ENCODE measurements around the gene PRODH2. TPM values are rescaled to one million over a fixed set of nuclear protein-coding genes. Genes with fewer than 3 reads are reported as not detected.

Gene PRODH2
- total RNA-seq, 1 experiment from 2014 or later, result not detected

DNA sequence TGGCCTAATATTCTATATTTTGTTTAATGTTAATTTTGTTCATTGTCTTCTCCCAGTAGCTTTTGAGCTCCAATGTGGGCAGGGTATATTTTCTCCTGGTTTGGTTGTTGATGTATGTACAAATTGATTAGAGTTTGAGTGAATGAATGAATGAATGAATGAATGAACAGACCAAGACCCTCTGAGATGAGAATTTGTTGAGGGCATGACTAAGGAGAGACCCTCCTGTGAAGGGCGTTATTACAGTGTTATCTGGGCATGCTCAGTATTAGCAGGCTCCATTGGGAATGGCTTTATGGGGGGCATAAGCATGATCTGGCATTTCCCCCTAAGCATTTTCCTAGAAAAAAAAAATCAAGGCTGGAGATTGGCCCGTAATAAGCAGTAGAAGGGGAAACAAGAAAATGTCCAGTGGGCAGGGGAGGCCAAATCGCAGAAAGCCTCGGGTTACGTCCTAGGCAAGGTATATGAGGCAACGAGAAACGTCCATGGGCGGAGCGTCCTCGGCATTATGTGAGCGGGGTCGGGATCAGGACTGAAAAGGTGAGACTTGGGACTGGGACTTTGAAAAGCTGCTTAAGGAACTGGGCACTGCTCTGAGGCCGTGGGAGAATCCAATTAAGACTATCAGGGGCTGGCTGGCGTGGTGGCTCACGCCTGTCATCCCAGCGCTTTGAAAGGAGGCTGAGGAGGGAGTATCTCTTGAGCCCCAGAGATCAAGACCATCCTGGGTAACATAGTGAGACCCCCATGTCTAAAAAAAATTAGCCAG is 38.2 kb downstream of the PRODH2 start (continued):
- TF ChIP-seq PRDM15 (CRISPR knock-in tag; IDR thresholded peaks at IDR 0.05) (no peak), ELF4 (CRISPR knock-in tag; IDR thresholded peaks at IDR 0.05; ENCODE audit: low read depth) (no peak), CDX4 (CRISPR knock-in tag; IDR thresholded peaks at IDR 0.05; ENCODE audit: borderline replicate concordance) (no peak), ZNF138 (CRISPR knock-in tag; conservative IDR thresholded peaks at IDR 0.05) (no peak)
- TF ChIP-seq, protein P1, sequence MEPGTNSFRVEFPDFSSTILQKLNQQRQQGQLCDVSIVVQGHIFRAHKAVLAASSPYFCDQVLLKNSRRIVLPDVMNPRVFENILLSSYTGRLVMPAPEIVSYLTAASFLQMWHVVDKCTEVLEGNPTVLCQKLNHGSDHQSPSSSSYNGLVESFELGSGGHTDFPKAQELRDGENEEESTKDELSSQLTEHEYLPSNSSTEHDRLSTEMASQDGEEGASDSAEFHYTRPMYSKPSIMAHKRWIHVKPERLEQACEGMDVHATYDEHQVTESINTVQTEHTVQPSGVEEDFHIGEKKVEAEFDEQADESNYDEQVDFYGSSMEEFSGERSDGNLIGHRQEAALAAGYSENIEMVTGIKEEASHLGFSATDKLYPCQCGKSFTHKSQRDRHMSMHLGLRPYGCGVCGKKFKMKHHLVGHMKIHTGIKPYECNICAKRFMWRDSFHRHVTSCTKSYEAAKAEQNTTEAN (CRISPR knock-in tag; IDR thresholded peaks at IDR 0.05), result no peak
- TF ChIP-seq, protein P2, sequence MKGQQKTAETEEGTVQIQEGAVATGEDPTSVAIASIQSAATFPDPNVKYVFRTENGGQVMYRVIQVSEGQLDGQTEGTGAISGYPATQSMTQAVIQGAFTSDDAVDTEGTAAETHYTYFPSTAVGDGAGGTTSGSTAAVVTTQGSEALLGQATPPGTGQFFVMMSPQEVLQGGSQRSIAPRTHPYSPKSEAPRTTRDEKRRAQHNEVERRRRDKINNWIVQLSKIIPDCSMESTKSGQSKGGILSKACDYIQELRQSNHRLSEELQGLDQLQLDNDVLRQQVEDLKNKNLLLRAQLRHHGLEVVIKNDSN (CRISPR knock-in tag; IDR thresholded peaks at IDR 0.05), result no peak

- no peaks in the 10 kb centered on the region for H3K9me3 Mint-ChIP-seq
- peaks cover 36% of the 10 kb centered on the region for H3K4me1 Mint-ChIP-seq
- peaks cover 5% of the 10 kb centered on the region; the same call in 1 of the 2 replicates for H3K36me3 Mint-ChIP-seq
- ATAC-seq (no peak), DNase-seq (ENCODE audit: low spot score) (no peak)
- CTCF ChIA-PET, result no interaction called here
- POLR2A ChIA-PET, result interaction anchor here (0.6 to 0.7 kb wide), 2 partner anchors 25 to 86 kb away, joined by 3 read pairs; partner anchors contain the start of gene LIN37
- peaks cover 30% of the 10 kb centered on the region for H3K27me3 Mint-ChIP-seq (ENCODE audit: low read depth)
- H3K4me3 Mint-ChIP-seq, result no peak overlapping the region
- H3K27ac Mint-ChIP-seq, result no peak overlapping the region
- TF ChIP-seq, protein P3, sequence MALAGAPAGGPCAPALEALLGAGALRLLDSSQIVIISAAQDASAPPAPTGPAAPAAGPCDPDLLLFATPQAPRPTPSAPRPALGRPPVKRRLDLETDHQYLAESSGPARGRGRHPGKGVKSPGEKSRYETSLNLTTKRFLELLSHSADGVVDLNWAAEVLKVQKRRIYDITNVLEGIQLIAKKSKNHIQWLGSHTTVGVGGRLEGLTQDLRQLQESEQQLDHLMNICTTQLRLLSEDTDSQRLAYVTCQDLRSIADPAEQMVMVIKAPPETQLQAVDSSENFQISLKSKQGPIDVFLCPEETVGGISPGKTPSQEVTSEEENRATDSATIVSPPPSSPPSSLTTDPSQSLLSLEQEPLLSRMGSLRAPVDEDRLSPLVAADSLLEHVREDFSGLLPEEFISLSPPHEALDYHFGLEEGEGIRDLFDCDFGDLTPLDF (CRISPR knock-in tag; IDR thresholded peaks at IDR 0.05), result no peak
- TF ChIP-seq PREB (CRISPR knock-in tag; IDR thresholded peaks at IDR 0.05; ENCODE audit: borderline replicate concordance) (no peak), ZNF532 (CRISPR knock-in tag; IDR thresholded peaks at IDR 0.05; ENCODE audit: borderline replicate concordance) (no peak), TEAD1 (CRISPR knock-in tag; IDR thresholded peaks at IDR 0.05) (no peak), MXD4 (CRISPR knock-in tag; IDR thresholded peaks at IDR 0.05; ENCODE audit: borderline replicate concordance) (no peak), ELF4 (CRISPR knock-in tag; IDR thresholded peaks at IDR 0.05; ENCODE audit: low read depth) (no peak), ZNF317 (CRISPR knock-in tag; IDR thresholded peaks at IDR 0.05; ENCODE audit: borderline replicate concordance, low read depth) (no peak), SOX15 (CRISPR knock-in tag; IDR thresholded peaks at IDR 0.05) (no peak), CBFB (CRISPR knock-in tag; IDR thresholded peaks at IDR 0.05; ENCODE audit: low read depth) (no peak), KAT7 (CRISPR knock-in tag; IDR thresholded peaks at IDR 0.05; ENCODE audit: borderline replicate concordance) (no peak), ATF1 (CRISPR knock-in tag; IDR thresholded peaks at IDR 0.05) (no peak)
- TF ChIP-seq, protein P4, sequence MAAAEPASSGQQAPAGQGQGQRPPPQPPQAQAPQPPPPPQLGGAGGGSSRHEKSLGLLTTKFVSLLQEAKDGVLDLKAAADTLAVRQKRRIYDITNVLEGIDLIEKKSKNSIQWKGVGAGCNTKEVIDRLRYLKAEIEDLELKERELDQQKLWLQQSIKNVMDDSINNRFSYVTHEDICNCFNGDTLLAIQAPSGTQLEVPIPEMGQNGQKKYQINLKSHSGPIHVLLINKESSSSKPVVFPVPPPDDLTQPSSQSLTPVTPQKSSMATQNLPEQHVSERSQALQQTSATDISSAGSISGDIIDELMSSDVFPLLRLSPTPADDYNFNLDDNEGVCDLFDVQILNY (CRISPR knock-in tag; IDR thresholded peaks at IDR 0.05), result no peak
Observed at GRCh38 chr19:35773020-35773806, 39.4 kb downstream of the PRODH2 start.

Data from WTC11 (cell line).